ENCODE data around the gene TRPM8.

Gene TRPM8

DNA sequence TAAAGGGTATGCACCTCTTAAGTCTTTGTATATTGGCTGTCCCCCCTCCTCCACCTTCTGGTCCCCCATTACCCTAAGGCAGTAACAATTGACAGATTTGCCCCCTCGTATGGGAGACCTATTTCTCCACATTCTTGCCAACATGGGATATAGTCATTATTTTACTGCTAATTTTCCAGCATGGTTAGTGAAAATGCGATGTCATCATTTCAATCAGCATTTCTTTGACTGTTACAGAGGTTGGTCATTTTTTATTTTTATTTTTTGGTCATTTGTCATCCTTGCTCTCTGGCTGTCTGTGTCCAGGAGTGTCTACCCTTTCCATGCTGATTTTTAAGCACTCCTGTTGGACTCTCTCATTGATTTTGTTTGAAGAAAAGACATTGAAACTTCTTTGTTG, 88.0 kb downstream of the TRPM8 start:
- no peak for DNase-seq

DNA sequence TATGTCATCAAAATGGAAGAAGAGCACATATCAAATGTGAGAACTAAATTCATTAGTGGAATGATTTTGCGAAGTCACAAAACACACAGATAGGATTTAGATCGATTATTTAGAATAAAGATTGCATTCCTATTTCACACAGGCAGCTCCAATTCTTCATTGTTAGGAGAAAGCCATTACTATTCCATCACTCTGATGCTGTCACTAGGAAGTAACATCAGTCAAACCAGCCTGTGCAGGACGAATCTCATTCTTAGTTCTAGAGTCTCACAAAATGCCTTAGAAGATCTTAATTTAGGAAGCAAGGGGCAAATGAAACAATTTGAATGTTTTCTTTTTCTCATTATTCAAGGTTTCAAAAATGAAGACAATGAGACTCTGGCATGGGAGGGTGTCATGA, 89.3 kb downstream of the TRPM8 start:
- no peak for DNase-seq

DNA sequence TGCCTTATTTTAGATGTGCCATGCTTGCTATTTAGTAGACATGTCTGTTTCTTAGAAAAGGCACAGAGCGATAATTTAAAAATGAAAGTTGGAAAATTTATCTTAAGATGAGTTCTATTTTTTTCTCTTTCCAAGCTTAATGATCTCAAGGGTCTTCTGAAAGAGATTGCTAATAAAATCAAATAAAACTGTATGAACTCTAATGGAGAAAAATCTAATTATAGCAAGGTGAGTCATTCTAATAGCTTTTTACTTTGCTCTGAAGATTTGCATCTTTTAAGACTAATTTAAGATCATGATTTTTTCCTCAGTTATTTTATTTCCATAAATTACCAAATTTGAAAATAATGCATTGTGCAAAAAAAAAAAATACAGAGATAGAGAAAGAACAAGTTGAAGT, 97.3 kb downstream of the TRPM8 start:
- no peak for DNase-seq

DNA sequence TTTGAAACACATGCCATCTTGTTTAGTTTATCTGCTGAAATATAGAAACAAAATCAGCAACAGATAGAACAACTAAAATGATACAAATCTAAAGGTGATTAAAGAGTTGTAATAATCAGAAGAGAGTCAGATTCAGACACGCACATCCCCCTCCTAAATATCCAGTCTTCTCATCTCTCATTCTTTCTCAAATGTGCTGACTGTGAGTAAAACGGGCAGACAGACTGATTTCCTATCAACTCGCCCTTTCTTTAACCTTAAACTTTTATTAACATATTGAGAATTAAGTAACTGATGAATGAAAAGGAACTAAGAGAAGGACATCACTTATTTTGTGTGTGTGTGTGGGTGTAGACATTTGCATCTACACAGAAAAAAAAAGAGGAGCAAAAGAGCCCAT, 98.7 kb downstream of the TRPM8 start:
- no peak for DNase-seq

DNA sequence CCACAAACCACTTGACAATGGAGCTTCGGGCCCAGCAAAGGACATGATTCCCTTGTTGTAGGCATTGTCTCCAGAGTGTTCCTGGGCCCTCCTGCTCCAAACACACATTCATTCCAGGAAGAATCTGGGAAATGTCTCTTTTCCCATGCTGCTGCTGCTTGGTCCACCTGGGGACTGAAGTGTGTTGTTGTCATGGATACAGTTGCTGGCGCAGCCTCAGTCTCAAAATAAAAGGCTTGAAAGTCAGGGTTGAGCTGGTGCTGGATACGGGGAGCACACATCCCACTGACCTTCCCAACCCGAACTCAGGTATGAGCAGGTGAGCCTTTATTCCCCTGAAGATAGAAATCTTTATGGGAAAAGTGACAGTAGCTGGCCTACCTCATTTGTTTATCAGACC, 102.7 kb downstream of the TRPM8 start:
- no peak for DNase-seq

DNA sequence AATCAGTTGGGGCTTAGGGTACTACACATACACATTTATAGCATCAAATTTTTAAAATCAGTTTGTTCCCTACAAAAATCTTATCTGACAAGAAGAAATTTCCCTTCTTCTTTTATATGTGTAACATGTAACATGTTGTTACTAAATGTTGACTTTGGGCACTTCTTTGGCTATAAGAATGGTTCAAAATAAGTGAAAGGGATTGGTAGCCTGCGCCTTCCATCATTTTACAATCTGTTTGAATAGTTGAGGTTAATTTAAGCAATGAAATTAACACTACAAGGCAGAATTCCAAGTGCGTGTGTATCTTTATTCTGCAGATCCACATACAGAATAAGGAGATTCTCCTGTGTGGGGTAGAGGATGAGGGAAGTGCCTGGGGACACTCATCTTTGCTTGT, 103.2 kb downstream of the TRPM8 start:
- no peak for DNase-seq

DNA sequence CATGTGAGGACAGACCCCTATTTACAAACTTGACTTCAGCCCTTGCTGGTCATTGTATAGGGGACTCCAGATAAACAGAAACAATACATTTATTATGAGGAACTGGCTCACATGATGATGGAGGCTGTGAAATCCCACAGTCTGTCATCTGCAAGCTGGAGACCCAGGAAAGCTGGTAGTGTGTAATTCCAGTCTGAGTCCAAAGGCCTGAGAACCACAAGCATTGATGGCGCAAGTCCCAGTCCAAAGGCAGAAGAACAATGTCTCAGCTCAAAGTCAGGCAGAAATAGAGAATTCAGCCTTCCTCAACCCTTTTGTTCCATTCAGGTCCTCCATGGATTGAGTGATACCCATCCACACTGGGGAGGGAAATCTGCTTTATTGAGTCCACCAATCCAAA, 105.3 kb downstream of the TRPM8 start:
- no peak for DNase-seq

DNA sequence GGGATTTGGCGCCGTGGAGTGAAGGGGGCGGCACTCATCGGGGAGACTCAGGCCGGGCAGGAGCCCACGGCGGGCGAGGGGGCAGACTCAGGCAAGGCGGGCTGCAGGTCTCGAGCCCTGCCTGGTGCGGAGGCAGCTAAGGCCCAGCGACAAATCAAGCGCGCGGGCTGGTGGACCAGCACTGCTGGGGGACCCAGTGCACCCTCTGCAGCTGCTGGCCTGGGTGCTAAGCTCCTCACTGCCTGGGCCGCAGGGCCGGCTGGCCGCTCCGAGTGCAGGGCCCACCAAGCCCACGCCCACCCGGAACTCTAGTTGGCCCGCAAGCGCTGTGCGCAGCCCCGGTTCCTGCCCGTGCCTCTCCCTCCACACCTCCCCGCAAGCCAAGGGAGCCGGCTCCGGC, 107.1 kb downstream of the TRPM8 start:
- no peak for DNase-seq

DNA sequence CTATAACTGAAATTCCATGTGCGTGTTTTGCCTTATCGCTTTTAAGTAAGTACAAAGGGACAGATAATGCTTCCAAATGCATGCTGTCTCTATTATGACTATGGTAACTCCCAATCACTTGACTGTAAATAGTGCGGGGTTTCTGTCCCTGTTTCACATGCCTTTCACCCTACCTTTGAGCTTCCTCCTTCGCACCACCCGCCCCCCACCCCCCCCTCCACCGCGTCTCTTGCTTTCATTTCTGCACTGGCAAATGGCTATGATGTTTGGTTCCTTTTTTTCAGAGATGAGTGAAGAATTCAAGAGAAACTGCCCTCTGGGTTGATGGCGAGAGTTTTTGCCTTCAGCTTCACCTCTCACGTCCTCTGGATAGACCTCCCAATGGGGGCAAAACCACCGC, 108.3 kb downstream of the TRPM8 start:
- no peak for DNase-seq

DNA sequence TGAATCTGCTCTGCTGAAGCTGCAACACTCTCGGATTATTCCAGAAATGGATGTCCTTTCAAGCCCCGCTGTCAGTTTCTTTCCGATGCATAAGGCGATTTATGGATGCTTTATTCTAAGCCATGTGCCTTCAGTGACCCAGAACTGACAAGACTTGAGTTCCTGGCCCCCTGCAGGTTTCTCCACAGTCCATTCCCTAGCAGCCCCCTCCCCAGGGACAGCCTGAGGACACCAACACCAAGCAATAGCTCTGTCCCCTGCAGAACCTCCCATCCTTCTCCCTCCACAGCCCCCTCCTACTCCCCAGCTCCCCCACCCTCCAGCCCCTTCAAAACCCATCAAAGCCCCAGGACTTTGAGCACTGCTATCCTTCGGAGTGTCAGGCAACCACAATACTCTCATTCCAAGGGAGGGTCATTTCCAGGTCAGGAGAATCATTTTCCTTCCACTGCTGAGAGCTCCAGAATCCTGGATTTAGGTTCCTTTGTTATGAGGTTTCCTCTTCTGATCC, 108.8 kb downstream of the TRPM8 start:
- no peak for DNase-seq

DNA sequence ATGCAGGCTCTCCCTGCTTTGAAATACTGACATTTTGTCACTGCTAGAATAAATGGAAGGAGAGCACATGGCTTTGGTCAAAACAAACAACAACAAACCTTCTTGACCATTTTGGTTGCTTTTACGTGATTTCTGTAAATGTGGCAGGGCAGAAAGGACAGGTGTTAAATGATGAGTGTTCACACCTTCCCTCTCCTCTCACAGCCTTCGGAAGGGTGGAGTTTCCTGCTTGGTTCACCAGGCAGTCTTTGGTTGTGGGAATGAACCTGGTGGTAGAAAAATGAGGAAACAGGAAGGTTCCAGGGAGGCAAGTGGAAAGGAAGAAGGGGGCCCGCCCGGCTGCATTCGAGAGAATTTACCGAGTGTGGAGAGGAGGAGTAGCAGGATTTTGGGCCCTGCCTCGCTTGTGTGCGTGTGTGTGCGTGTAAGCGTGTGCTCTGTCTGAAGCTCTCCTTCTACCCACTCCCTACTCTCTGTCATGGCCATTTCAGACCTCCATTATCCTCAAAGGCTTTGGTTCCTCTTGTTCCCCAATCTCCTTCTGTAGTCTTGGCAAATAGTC, 109.6 kb downstream of the TRPM8 start:
- no peak for DNase-seq

GRCh38 chr2:234027641-234028040, 110.5 kb downstream of the TRPM8 start:
- DNase-seq: no peak

GRCh38 chr2:234029150-234029733, 112.1 kb downstream of the TRPM8 start:
- DNase-seq: no peak

DNA sequence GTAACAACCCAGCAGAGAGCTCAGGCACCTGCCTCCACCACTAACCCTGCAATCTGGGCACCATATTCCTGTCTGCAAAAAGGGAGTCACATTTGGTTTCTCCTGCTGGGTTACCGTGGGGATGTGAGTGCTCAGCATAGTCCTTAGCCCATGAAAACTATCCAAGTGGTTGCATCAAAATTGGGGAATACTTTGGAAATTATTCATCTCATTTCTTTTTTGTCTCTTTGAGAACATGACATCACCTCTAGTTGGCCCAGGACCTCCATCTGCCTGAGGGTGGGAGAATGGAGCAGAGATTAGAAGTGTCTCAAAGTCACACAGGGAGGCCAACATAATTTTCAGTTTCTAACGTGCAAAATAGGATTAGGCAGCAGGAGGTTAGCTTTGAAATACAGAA, 114.0 kb downstream of the TRPM8 start:
- DNase-seq: no peak

- DNase-seq: no peak
Observed at GRCh38 chr2:234032279-234032856, 115.2 kb downstream of the TRPM8 start.

DNA sequence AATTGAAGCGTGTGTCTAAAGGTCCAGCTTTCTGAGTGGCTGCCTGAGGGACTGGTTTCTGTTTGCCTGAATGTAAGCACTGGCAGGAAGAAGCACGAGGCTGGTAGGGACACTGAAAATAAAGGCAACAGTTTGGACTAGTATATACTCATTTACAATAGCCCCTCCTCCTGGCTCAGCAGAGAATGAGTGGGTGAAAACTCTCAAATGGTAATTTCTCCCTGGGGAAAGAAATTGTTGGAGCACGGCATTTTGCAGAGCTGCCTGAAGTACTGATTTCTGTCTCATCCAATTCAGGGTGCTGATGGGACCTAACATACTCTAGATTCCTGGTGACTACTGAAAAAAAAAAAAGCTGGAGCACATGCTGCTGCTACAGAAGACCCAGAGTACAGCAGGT, 116.0 kb downstream of the TRPM8 start:
- DNase-seq: no peak

GRCh38 chr2:234033885-234034284, 116.7 kb downstream of the TRPM8 start:
- no peak for DNase-seq

DNA sequence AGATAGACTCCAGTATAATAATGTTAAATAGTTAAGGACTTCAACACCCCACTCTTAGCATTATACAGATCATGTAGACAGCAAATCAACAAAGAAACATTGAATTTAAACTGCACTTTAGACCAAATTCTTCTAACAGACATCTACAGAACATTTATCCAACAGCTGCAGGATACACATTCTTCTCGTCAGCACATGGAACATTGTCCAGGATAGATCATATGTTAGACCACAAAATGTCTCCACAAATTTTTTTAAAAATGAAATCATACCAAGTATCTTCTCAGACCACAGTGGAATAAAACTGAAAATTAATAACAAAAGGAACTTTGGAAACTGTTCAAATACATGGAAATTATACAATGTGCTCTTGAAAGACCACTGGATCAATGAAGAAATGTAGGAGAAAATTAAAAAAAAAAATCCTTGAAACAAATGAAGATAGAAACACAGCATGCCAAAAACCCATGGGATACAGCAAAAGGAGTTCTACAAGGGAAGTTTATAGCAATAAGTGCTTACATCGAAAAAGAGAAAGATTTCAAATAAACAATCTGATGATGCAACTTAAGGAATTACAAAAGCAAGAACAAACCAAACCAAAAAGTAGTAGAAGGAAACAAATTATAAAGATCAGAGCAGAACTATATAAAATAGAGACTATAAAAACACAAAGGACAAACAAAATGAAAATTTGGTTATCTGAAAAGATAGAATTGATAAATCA, 121.1 kb downstream of the TRPM8 start:
- DNase-seq: no peak

DNA sequence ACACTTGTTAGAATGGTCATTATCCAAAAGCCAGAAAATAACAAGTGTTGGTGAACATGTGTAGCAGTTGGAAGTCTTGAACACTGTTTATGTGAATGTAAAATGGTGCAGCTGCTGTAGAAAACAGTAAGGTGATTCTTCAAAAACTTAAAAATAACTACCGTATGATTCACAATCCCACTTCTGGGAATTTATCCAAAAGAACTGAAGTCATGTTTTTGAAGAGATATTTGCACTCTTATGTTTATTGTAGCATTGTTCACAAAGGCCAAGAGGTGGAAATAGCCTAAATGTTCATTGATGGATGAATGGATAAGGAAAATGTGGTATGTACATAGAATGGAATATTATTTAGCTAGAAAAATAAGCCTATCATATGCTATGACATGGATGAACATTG, 127.0 kb downstream of the TRPM8 start:
- DNase-seq: no peak

DNA sequence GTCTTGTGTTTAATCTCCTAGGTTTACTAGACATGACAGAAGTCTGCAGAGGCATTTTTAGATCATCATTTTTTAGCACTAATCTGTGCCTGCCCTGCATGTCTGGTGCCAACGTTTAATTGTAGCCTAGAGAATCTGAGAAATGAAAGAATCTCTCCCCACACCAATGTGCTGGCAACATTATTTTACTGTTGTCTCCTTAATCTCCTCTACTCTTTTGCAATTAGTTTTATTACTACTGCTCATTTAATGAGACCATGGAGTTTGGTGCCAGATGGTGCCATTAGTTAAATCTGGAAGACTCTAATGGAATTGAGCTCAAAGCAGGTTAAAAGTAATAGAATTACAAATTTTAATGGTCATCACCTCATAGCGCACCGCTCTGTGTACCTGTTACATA, 129.3 kb downstream of the TRPM8 start:
- DNase-seq: no peak

GRCh38 chr2:234047361-234047760, 130.2 kb downstream of the TRPM8 start:
- no peak for DNase-seq

DNA sequence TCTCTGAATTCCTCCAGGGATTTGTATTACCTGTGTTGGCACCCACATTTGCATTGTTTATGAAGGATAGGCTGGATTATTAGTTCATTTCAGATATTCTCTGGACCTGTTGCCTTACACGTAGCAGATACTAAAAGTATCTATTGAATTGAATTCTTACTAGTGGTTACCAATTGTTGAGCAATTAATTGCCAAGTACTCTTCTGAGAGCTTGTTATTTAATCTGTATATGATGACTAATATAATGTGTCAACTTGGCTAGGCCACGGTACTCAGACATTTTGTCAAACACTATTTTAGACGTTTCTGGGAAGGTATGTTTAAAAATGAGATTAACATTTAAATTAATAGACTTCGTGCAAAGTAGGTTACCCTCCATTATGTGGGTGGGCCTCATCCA, 130.9 kb downstream of the TRPM8 start:
- DNase-seq: no peak

- no peak for DNase-seq
Observed at GRCh38 chr2:234050455-234051135, 133.4 kb downstream of the TRPM8 start, which contains the start of gene SPP2. Gene SPP2, plus strand, starts transcription at chr2:234050702. Its CDS starts 85 bp downstream, at chr2:234050787.
